Measurements from ENCODE around the gene DIPK1B. TPM values are rescaled to one million over a fixed set of nuclear protein-coding genes. Genes with fewer than 3 reads are reported as not detected.

Gene DIPK1B
- total RNA-seq, 1 donor = 0.45 TPM

- TF ChIP-seq CTCF (IDR thresholded peaks at IDR 0.05; ENCODE audit: insufficient read depth, low read length) = peak; percentile 63
These were observed 57.4 kb downstream of the DIPK1B start for GRCh38 chr9:136769710-136770191.

GRCh38 chr9:136771907-136772415, 59.6 kb downstream of the DIPK1B start:
- no peak for TF ChIP-seq CTCF (IDR thresholded peaks at IDR 0.05; ENCODE audit: insufficient read depth, low read length)
- no peak for DNase-seq (ENCODE audit: low read depth)
- H3K4me3 ChIP-seq (ENCODE audit: low read depth, low read length) = no peak overlapping the region

More at GRCh38 chr9:136769710-136770191, 57.4 kb downstream of the DIPK1B start:
- DNase-seq (ENCODE audit: low read depth) = no peak
- no peak overlapping the region for H3K4me3 ChIP-seq (ENCODE audit: low read depth, low read length)

DNA sequence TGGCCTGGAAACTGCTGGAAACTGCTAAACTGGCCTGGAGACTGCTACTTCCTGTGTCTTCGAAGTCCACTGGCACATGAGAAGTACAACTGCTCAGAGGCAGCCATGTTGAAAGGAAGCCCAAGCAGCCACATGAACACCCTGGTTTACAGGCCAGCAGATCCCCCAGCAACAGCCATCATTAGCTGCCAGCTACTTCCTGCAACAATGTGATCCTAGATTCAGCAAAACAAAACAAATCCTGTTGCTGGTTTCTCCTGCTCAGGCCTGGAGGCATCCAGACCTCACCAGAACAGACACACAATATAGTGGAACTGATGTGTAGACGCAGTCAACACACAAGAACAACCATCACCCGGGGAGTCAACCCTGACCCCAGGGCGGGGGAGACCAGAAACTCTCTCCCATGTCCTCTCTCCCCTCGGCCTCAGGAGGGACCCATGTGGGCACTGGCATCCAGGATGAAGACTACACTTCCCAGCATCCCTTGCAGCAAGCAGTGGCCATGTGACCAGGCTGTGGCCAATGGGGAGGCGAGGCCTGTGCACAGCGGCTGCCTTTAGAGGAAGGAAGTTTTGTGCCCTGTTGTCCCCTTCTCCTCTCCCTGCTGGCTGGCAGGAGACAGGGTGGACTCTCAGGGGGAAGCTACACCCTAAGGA, 61.1 kb downstream of the DIPK1B start:
- H3K4me3 ChIP-seq (ENCODE audit: low read depth, low read length) = no peak overlapping the region
- no peak for DNase-seq (ENCODE audit: low read depth)
- no peak for TF ChIP-seq CTCF (IDR thresholded peaks at IDR 0.05; ENCODE audit: insufficient read depth, low read length)

Small RNA genes within 50 kb of the gene (small RNA-seq; reads per million reads assigned to genes)
- gene MIR126 (716 reads per million, percentile 99 among the genes with 10 or more reads in this experiment), gene MIR6722 (not detected)

Other genes starting within 250 kb of the DIPK1B start
- gene SEC16A, start 229.5 kb upstream of the DIPK1B start, total RNA-seq (ENCODE audit: low replicate concordance) = 23.8 and 39.4 TPM in 2 replicates
- 8.8 and 8.9 TPM in 2 replicates for gene NOTCH1, start 166.5 kb upstream of the DIPK1B start, total RNA-seq (ENCODE audit: low replicate concordance)
- 2.4 and 5.6 TPM in 2 replicates for gene EGFL7, start 49.7 kb upstream of the DIPK1B start, total RNA-seq (ENCODE audit: low replicate concordance)
- 6.2 and 29.0 TPM in 2 replicates for gene AGPAT2, start 25.1 kb upstream of the DIPK1B start, total RNA-seq (ENCODE audit: low replicate concordance)
- not detected in 2 replicates for gene LCN10, start 30.4 kb downstream of the DIPK1B start, total RNA-seq (ENCODE audit: low replicate concordance)
- not detected in 2 replicates for gene LCN6, start 36.0 kb downstream of the DIPK1B start, total RNA-seq (ENCODE audit: low replicate concordance)
- gene LCN8, start 45.7 kb downstream of the DIPK1B start, total RNA-seq (ENCODE audit: low replicate concordance) = not detected in 2 replicates
- gene LCN15, start 51.9 kb downstream of the DIPK1B start, total RNA-seq (ENCODE audit: low replicate concordance) = not detected in 2 replicates
- 9.4 and 30.8 TPM in 2 replicates for gene TMEM141, start 78.8 kb downstream of the DIPK1B start, total RNA-seq (ENCODE audit: low replicate concordance)
- gene CCDC183, start 83.8 kb downstream of the DIPK1B start, total RNA-seq (ENCODE audit: low replicate concordance) = 0.16 TPM in 1 of 2 replicates, not detected in the other
- 49.8 and 62.0 TPM in 2 replicates for gene RABL6, start 95.4 kb downstream of the DIPK1B start, total RNA-seq (ENCODE audit: low replicate concordance)
- gene AJM1, start 129.9 kb downstream of the DIPK1B start, total RNA-seq (ENCODE audit: low replicate concordance) = 1.1 and 1.3 TPM in 2 replicates
- 28.7 and 83.2 TPM in 2 replicates for gene PHPT1, start 136.8 kb downstream of the DIPK1B start, total RNA-seq (ENCODE audit: low replicate concordance)
- gene MAMDC4, start 139.8 kb downstream of the DIPK1B start, total RNA-seq (ENCODE audit: low replicate concordance) = 0.81 TPM in 1 of 2 replicates, not detected in the other
- 83.0 and 248 TPM in 2 replicates for gene EDF1, start 153.7 kb downstream of the DIPK1B start, total RNA-seq (ENCODE audit: low replicate concordance)
- 5.6 and 7.9 TPM in 2 replicates for gene TRAF2, start 173.9 kb downstream of the DIPK1B start, total RNA-seq (ENCODE audit: low replicate concordance)
- gene FBXW5, start 232.2 kb downstream of the DIPK1B start, total RNA-seq (ENCODE audit: low replicate concordance) = 52.6 and 139 TPM in 2 replicates
- gene C8G, start 232.7 kb downstream of the DIPK1B start, total RNA-seq (ENCODE audit: low replicate concordance) = 0.36 TPM in 1 of 2 replicates, not detected in the other
- not detected in 2 replicates for gene LCN12, start 239.7 kb downstream of the DIPK1B start, total RNA-seq (ENCODE audit: low replicate concordance)

Measured in fibroblast of the aortic adventitia (primary cell).